Lower leg skin (tissue), 4 donors: ENCODE measurements around the gene ADGRE3. TPM values are rescaled to one million over a fixed set of nuclear protein-coding genes. Genes with fewer than 3 reads are reported as not detected.
"Not testable (repeated sequence)": the region's sequence is repeated elsewhere in the genome, so short reads cannot be mapped to it uniquely, and the experiment has no call there.

Source experiments
- DNase-seq, 2 donors: peaks; one replicate each; pipeline ENCODE4 v3.0.0-alpha.2; 2019; ENCODE audit warnings: low spot score in 2 of 2
- H3K4me3 ChIP-seq: fragments of 200-600 bp; sonication (generic); 2 replicates; pipeline ENCODE4 v1.5.1; 2017; ENCODE audit warnings: mild to moderate bottlenecking, low read depth; ENCODE audit not compliant: poor library complexity, severe bottlenecking
- CTCF ChIP-seq, 3 donors: fragments of 450-650 bp; IDR thresholded peaks; one replicate each; pipeline ENCODE4 v1.5.1; 2016; ENCODE audit warnings: antibody characterized with exemption in 3 of 3, mild to moderate bottlenecking in 3 of 3, moderate library complexity in 2 of 3
- POLR2A ChIP-seq, 2 donors: fragments of 450-650 bp; IDR thresholded peaks; one replicate each; pipeline ENCODE4 v1.6.1; 2016 to 2017; ENCODE audit warnings: antibody characterized with exemption in 2 of 2, mild to moderate bottlenecking in 1 of 2, moderate library complexity in 1 of 2
- WGBS, 2 donors: methylation state at CpG; one replicate each; pipeline ENCODE4 v1.1.5; 2018; 5-methylcytosine and 5-hydroxymethylcytosine counted together
- intact Hi-C: fragments of 100-400 bp; cut with DNase I; formaldehyde crosslinking; loops from one replicate; pipeline ENCODE4 v1.15.0; 2023; ENCODE audit warnings: low total_unique reads
- total RNA-seq, 4 donors: library from RNA; depleted of rRNA; stranded (reverse); fragments of >200 nt; gene quantifications; one replicate each; pipeline ENCODE4 v1.1.0, GENCODE V29; 2016

Gene ADGRE3
- total RNA-seq, 4 donors from 2014 or later: not detected

- H3K4me3 ChIP-seq: no peak overlapping the region
- no peak for DNase-seq
- intact Hi-C loops: no loop called here
- 21 to 33% methylated on average over 1 of the region's 1 CpG for WGBS, 2 donors
- no peak for TF ChIP-seq POLR2A (IDR thresholded peaks at IDR 0.05)
- TF ChIP-seq CTCF (IDR thresholded peaks at IDR 0.05): no peak
Measured at GRCh38 chr19:14632286-14632685, 42.4 kb downstream of the ADGRE3 start.

GRCh38 chr19:14629557-14629956 is 45.1 kb downstream of the ADGRE3 start:
- TF ChIP-seq CTCF (IDR thresholded peaks at IDR 0.05): no peak
- DNase-seq: no peak
- WGBS, 2 donors: 93 to 94% methylated on average over 1 of the region's 1 CpG
- intact Hi-C loops: no loop called here
- H3K4me3 ChIP-seq: no peak overlapping the region

GRCh38 chr19:14624491-14624890 is 50.2 kb downstream of the ADGRE3 start:
- DNase-seq, intact Hi-C loops, H3K4me3 ChIP-seq: not testable (repeated sequence)
- WGBS, 2 donors: 72 to 78% methylated on average over 6 of the region's 6 CpGs

GRCh38 chr19:14619404-14619803 is 55.2 kb downstream of the ADGRE3 start:
- H3K4me3 ChIP-seq: no peak overlapping the region
- no peak for TF ChIP-seq CTCF (IDR thresholded peaks at IDR 0.05)
- DNase-seq: no peak
- intact Hi-C loops: no loop called here

GRCh38 chr19:14616407-14616806 is 58.2 kb downstream of the ADGRE3 start:
- 93 to 94% methylated on average over 3 of the region's 3 CpGs for WGBS, 2 donors
- TF ChIP-seq CTCF (IDR thresholded peaks at IDR 0.05) (no peak), POLR2A (IDR thresholded peaks at IDR 0.05) (no peak)
- no peak overlapping the region for H3K4me3 ChIP-seq
- no peak for DNase-seq
- intact Hi-C loops: no loop called here

- DNase-seq: no peak
- WGBS, 2 donors: 88 to 94% methylated on average over 8 of the region's 8 CpGs
- intact Hi-C loops: no loop called here
Measured at GRCh38 chr19:14615623-14616022, 59.0 kb downstream of the ADGRE3 start.

More at GRCh38 chr19:14615623-14616022, 59.0 kb downstream of the ADGRE3 start:
- no peak overlapping the region for H3K4me3 ChIP-seq
- TF ChIP-seq CTCF (IDR thresholded peaks at IDR 0.05) (no peak), POLR2A (IDR thresholded peaks at IDR 0.05) (no peak)
